Panc1 (cell line): ENCODE results near the gene KRTAP5-3. TPM values are rescaled to one million over a fixed set of nuclear protein-coding genes. Genes with fewer than 3 reads are reported as not detected.
"Not testable (repeated sequence)": the region's sequence is repeated elsewhere in the genome, so short reads cannot be mapped to it uniquely, and the experiment has no call there.

ENCODE experiments used
- ATAC-seq: fragments of 200-7000 bp; cut with Tn5 transposase; 2 replicates; pipeline ENCODE4 v1.9.1; 2020; ENCODE audit warnings: mild to moderate bottlenecking, moderate library complexity
- BruUV-seq: library from RNA; stranded (reverse); fragments of 400-500 nt; replicated peaks from 2 replicates; lab custom pipeline; 2021; lab: Mats Ljungman, UMichigan
- CTCF ChIA-PET: fragments of 300-600 bp; sonication (Branson Sonifier 250); formaldehyde crosslinking; loops from one replicate; lab custom pipeline; 2022; ENCODE audit warnings: antibody characterized with exemption; lab: Charles Lee
- POLR2A ChIA-PET: fragments of 300-600 bp; sonication (Branson Sonifier 250); formaldehyde crosslinking; loops from one replicate; lab custom pipeline; 2022; ENCODE audit warnings: antibody characterized with exemption; lab: Charles Lee
- DNase-seq: peaks from one replicate; pipeline ENCODE4 v3.0.0-alpha.2; 2010; ENCODE audit warnings: low read depth, low spot score
- H3K27ac ChIP-seq: 2 replicates; pipeline ENCODE4 v1.5.1; 2011; ENCODE audit warnings: mild to moderate bottlenecking, low read length, inconsistent platforms
- H3K27me3 ChIP-seq: fragments of 200-500 bp; sonication (Bioruptor generic); 2 replicates; pipeline ENCODE4 v1.6.0; 2014; ENCODE audit warnings: low read length, inconsistent platforms; ENCODE audit not compliant: control insufficient read depth, insufficient read depth
- H3K36me3 ChIP-seq: fragments of 200-500 bp; sonication (Bioruptor generic); 2 replicates; pipeline ENCODE4 v1.5.1; 2014; ENCODE audit warnings: inconsistent platforms, mild to moderate bottlenecking, low read length, moderate library complexity; ENCODE audit not compliant: control insufficient read depth, insufficient read depth
- H3K4me1 ChIP-seq: 2 replicates; pipeline ENCODE4 v1.5.1; 2011; ENCODE audit warnings: inconsistent platforms, mild to moderate bottlenecking, low read length, moderate library complexity; ENCODE audit not compliant: control insufficient read depth, insufficient read depth
- H3K4me3 ChIP-seq, 2 experiments: 2 replicates each; pipeline ENCODE4 v1.5.1; 2011 to 2012; ENCODE audit warnings: low read depth in 2 of 2, low read length in 2 of 2, mild to moderate bottlenecking in 2 of 2, inconsistent platforms in 1 of 2, moderate library complexity in 1 of 2
- H3K9me3 ChIP-seq: fragments of 200-500 bp; sonication (Bioruptor generic); 2 replicates; pipeline ENCODE4 v1.5.1; 2014; ENCODE audit warnings: low read depth, mild to moderate bottlenecking, inconsistent platforms, low read length, moderate library complexity; ENCODE audit not compliant: control insufficient read depth, insufficient read depth
- POLR2AphosphoS5 ChIP-seq: IDR thresholded peaks from 2 replicates; pipeline ENCODE4 v1.6.1; 2012; ENCODE audit warnings: mild to moderate bottlenecking, low read depth, low read length, moderate library complexity
- SIN3A ChIP-seq: IDR thresholded peaks from 2 replicates; pipeline ENCODE4 v1.6.1; 2012; ENCODE audit warnings: low read depth, mild to moderate bottlenecking, low read length, moderate library complexity, borderline replicate concordance; ENCODE audit not compliant: insufficient read depth
- TCF7L2 ChIP-seq: IDR thresholded peaks from 2 replicates; pipeline ENCODE4 v1.6.1; 2011; ENCODE audit warnings: mild to moderate bottlenecking, low read depth, low read length, inconsistent platforms
- in situ Hi-C: cut with HindIII; loops from 2 replicates; pipeline ENCODE4 v1.10.0; 2016; ENCODE audit warnings: low sequenced_read_pairs, low pct_unique_long_range_greater_than_20kb
- intact Hi-C: fragments of 100-400 bp; cut with micrococcal nuclease; formaldehyde crosslinking; loops from one replicate; pipeline ENCODE4 v1.10.0; 2022; ENCODE audit not compliant: unreplicated experiment
- total RNA-seq: library from RNA; stranded (reverse); gene quantifications from one replicate; pipeline ENCODE4 v1.2.1, GENCODE V29; 2021; ENCODE audit not compliant: unreplicated experiment
- TF ChIP-seq, protein P1 (sequence below): fragments of 450-650 bp; IDR thresholded peaks from 2 replicates; pipeline ENCODE4 v1.5.1; 2017; ENCODE audit warnings: mild to moderate bottlenecking
- TF ChIP-seq, protein P2 (sequence below), 2 experiments: IDR thresholded peaks; 2 replicates each; pipeline ENCODE4 v1.6.1; 2011 to 2012; ENCODE audit warnings: low read depth in 2 of 2, control low read depth in 1 of 2, low read length in 1 of 2, mild to moderate bottlenecking in 1 of 2, moderate library complexity in 1 of 2; ENCODE audit not compliant: insufficient read depth in 1 of 2

KRTAP5-3 gene
- total RNA-seq, 1 experiment from 2014 or later = not detected

DNA sequence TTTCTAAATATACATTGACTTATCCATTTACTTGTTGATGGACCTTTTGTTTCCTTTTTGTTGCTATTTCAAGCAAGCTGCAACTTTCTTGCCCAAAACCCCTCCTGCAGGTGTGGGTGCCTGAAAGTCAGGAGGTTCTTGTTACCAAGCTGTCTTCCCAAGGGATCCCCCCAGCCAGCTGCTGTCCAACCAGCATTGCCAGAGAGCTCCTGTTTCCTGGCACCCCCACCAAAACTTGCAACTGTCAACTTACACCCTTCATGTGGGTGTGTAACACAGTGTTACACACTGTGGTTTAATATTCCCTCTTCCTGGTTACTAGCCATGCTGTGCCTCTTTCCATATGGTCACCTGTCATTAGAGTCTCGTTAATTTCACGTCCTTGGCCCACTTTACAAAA lies 21.6 kb downstream of the KRTAP5-3 start:
- intact Hi-C loops (no loop called here), in situ Hi-C loops (no loop called here)
- H3K9me3 ChIP-seq = no peaks in the 10 kb centered on the region
- peaks cover 3% of the 10 kb centered on the region; the same call in 1 of the 2 replicates for H3K4me1 ChIP-seq
- no peak overlapping the region for H3K4me3 ChIP-seq
- ChIA-PET POLR2A (interaction anchor here (0.8 kb wide), 1 partner anchor 12 kb away, joined by 6 read pairs; no protein-coding TSS in a partner anchor), CTCF (no interaction called here)
- no peak overlapping the region for H3K27ac ChIP-seq
- no peaks in the 10 kb centered on the region for H3K27me3 ChIP-seq
- ATAC-seq = no peak
- DNase-seq = no peak
- no peaks in the 10 kb centered on the region for H3K36me3 ChIP-seq
- BruUV-seq = no TSS peak
- TF ChIP-seq, protein P1, sequence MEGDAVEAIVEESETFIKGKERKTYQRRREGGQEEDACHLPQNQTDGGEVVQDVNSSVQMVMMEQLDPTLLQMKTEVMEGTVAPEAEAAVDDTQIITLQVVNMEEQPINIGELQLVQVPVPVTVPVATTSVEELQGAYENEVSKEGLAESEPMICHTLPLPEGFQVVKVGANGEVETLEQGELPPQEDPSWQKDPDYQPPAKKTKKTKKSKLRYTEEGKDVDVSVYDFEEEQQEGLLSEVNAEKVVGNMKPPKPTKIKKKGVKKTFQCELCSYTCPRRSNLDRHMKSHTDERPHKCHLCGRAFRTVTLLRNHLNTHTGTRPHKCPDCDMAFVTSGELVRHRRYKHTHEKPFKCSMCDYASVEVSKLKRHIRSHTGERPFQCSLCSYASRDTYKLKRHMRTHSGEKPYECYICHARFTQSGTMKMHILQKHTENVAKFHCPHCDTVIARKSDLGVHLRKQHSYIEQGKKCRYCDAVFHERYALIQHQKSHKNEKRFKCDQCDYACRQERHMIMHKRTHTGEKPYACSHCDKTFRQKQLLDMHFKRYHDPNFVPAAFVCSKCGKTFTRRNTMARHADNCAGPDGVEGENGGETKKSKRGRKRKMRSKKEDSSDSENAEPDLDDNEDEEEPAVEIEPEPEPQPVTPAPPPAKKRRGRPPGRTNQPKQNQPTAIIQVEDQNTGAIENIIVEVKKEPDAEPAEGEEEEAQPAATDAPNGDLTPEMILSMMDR = no peak
- TF ChIP-seq, protein P2, sequence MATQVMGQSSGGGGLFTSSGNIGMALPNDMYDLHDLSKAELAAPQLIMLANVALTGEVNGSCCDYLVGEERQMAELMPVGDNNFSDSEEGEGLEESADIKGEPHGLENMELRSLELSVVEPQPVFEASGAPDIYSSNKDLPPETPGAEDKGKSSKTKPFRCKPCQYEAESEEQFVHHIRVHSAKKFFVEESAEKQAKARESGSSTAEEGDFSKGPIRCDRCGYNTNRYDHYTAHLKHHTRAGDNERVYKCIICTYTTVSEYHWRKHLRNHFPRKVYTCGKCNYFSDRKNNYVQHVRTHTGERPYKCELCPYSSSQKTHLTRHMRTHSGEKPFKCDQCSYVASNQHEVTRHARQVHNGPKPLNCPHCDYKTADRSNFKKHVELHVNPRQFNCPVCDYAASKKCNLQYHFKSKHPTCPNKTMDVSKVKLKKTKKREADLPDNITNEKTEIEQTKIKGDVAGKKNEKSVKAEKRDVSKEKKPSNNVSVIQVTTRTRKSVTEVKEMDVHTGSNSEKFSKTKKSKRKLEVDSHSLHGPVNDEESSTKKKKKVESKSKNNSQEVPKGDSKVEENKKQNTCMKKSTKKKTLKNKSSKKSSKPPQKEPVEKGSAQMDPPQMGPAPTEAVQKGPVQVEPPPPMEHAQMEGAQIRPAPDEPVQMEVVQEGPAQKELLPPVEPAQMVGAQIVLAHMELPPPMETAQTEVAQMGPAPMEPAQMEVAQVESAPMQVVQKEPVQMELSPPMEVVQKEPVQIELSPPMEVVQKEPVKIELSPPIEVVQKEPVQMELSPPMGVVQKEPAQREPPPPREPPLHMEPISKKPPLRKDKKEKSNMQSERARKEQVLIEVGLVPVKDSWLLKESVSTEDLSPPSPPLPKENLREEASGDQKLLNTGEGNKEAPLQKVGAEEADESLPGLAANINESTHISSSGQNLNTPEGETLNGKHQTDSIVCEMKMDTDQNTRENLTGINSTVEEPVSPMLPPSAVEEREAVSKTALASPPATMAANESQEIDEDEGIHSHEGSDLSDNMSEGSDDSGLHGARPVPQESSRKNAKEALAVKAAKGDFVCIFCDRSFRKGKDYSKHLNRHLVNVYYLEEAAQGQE (IDR thresholded peaks at IDR 0.05; ENCODE audit: insufficient read depth in 1 of 2, low read depth in 2 of 2, low read length in 1 of 2) = no peak
- TF ChIP-seq POLR2AphosphoS5 = no peak
- TF ChIP-seq TCF7L2 = no peak
- no peak for TF ChIP-seq SIN3A

DNA sequence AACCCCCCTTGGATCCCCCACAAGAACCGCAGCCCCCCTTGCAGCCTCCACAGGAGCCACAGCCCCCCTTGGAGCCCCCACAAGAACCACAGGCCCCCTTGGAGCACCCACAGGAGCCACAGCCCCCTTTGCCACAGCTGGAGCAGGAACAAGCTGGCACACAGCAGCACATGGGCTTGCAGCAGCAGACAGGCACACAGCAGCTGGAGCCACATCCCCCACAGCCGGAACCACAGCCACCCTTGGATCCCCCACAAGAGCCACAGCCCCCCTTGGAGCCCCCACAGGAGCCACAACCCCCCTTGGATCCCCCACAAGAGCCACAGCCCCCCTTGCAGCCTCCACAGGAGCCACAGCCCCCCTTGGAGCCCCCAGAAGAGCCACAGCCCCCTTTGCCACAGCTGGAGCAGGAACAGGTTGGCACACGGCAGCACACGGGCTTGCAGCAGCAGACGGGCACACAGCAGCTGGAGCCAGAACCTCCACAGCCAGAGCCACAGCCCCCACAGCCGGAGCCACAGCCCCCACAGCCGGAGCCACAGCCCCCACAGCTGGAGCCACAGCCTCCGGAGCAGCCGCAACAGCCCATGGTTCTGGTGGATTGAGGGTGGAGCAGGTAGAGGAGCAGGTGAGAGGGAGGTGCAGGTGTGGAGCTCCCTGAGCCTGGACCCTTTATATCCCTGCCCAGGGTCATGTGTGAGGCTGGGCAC lies 23.4 kb downstream of the KRTAP5-3 start, which contains the start of gene KRTAP5-1:
KRTAP5-1 (minus strand) TSS at position 623 of the 710 bp plus-strand sequence; CDS start at position 589, 34 bp downstream.
- ATAC-seq, DNase-seq, H3K36me3 ChIP-seq, in situ Hi-C loops, BruUV-seq, H3K4me1 ChIP-seq, H3K4me3 ChIP-seq, H3K27me3 ChIP-seq, H3K27ac ChIP-seq, H3K9me3 ChIP-seq, CTCF ChIA-PET, intact Hi-C loops: not testable (repeated sequence)
- POLR2A ChIA-PET = interaction anchor here (0.6 kb wide), 1 partner anchor 10 kb away, joined by 3 read pairs; no protein-coding TSS in a partner anchor

DNA sequence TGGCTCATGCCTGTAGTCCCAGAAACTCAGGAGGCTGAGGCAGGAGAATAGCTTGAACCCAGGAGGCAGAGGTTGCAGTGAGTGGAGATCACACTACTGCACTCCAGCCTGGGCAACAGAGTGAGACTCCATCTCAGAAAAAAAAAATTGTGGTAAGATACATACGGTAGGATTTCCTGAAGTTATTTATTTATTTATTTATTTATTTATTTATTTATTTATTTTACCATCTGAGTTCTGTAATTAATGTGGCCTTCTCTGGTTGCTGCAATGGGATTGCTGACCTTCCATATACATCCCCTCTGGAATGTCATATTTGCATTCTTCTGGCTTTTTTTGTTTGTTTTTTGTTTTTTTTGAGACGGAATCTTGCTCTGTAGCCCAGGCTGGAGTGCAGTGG lies 25.4 kb downstream of the KRTAP5-3 start:
- H3K36me3 ChIP-seq, H3K4me1 ChIP-seq, ATAC-seq, H3K27me3 ChIP-seq, in situ Hi-C loops, BruUV-seq, H3K4me3 ChIP-seq, H3K9me3 ChIP-seq, intact Hi-C loops, POLR2A ChIA-PET, H3K27ac ChIP-seq, DNase-seq: not testable (repeated sequence)
- CTCF ChIA-PET = interaction anchor here (1.3 kb wide), 1 partner anchor 12 kb away, joined by 6 read pairs; no protein-coding TSS in a partner anchor
